HG03342 (cell line): Measurements from ENCODE around the gene HS6ST1.

Source experiments
- ATAC-seq: cut with Tn5 transposase; IDR thresholded peaks from one replicate; pipeline ENCODE4 v1.9.1; 2021; ENCODE audit warnings: mild to moderate bottlenecking, moderate library complexity; ENCODE audit not compliant: unreplicated experiment

Gene HS6ST1

GRCh38 chr2:128284037-128284441 is 34.6 kb downstream of the HS6ST1 start:
- no peak for ATAC-seq

GRCh38 chr2:128282976-128283810 is 35.5 kb downstream of the HS6ST1 start:
- ATAC-seq = no peak

- ATAC-seq = no peak
Measured at GRCh38 chr2:128282246-128282975, 36.3 kb downstream of the HS6ST1 start.

- no peak for ATAC-seq
Measured at GRCh38 chr2:128281852-128282245, 36.8 kb downstream of the HS6ST1 start.

- no peak for ATAC-seq
Measured at GRCh38 chr2:128280901-128281321, 37.8 kb downstream of the HS6ST1 start.

GRCh38 chr2:128280158-128280871 is 38.4 kb downstream of the HS6ST1 start:
- no peak for ATAC-seq

- ATAC-seq = no peak
Measured at GRCh38 chr2:128279786-128280157, 38.9 kb downstream of the HS6ST1 start.

- ATAC-seq = no peak
Measured at GRCh38 chr2:128279009-128279408, 39.7 kb downstream of the HS6ST1 start.

- ATAC-seq = no peak
Measured at GRCh38 chr2:128277961-128278681, 40.5 kb downstream of the HS6ST1 start.

GRCh38 chr2:128276878-128277675 is 41.6 kb downstream of the HS6ST1 start:
- ATAC-seq = no peak

- ATAC-seq = no peak
Measured at GRCh38 chr2:128275498-128276045, 43.1 kb downstream of the HS6ST1 start.

GRCh38 chr2:128274218-128274617 is 44.5 kb downstream of the HS6ST1 start:
- ATAC-seq = no peak

GRCh38 chr2:128273469-128274081 is 45.1 kb downstream of the HS6ST1 start:
- ATAC-seq = no peak

- ATAC-seq = no peak
Measured at GRCh38 chr2:128272601-128273468, 45.8 kb downstream of the HS6ST1 start.

- no peak for ATAC-seq
Measured at GRCh38 chr2:128271911-128272600, 46.6 kb downstream of the HS6ST1 start.

GRCh38 chr2:128271597-128271910 is 47.1 kb downstream of the HS6ST1 start:
- no peak for ATAC-seq

- ATAC-seq = no peak
Measured at GRCh38 chr2:128270672-128271596, 47.7 kb downstream of the HS6ST1 start.
